K562 (cell line): Measurements from ENCODE around the gene NCR1. TPM values are rescaled to one million over a fixed set of nuclear protein-coding genes. Genes with fewer than 3 reads are reported as not detected.

Experiments used
- ARID1B ChIP-seq: fragments of 450-650 bp; IDR thresholded peaks from 2 replicates; pipeline ENCODE4 v1.6.1; 2016; ENCODE audit warnings: antibody characterized with exemption, mild to moderate bottlenecking, inconsistent platforms
- COPS2 ChIP-seq: fragments of 450-650 bp; conservative IDR thresholded peaks from 2 replicates; pipeline ENCODE4 v1.6.1; 2016; ENCODE audit warnings: mild to moderate bottlenecking, moderate library complexity
- FOXK2 ChIP-seq, 2 experiments: fragments of 450-650 bp; IDR thresholded peaks in 1 of 2; conservative IDR thresholded peaks in 1 of 2; 2 replicates each; pipeline ENCODE4 v1.6.1; 2016; ENCODE audit warnings: low read depth in 2 of 2, mild to moderate bottlenecking in 1 of 2
- MTA1 ChIP-seq: fragments of 450-650 bp; IDR thresholded peaks from 2 replicates; pipeline ENCODE4 v1.6.1; 2017; ENCODE audit warnings: borderline replicate concordance
- NRF1 ChIP-seq, 2 experiments: fragments of 450-650 bp; IDR thresholded peaks in 1 of 2; conservative IDR thresholded peaks in 1 of 2; 2 replicates each; pipeline ENCODE4 v1.6.1; 2014; ENCODE audit warnings: mild to moderate bottlenecking in 2 of 2
- POLR2B ChIP-seq: fragments of 450-650 bp; IDR thresholded peaks from 2 replicates; pipeline ENCODE4 v1.6.1; 2018; ENCODE audit warnings: low read depth; ENCODE audit not compliant: partially characterized antibody
- RHOXF2B ChIP-seq: fragments of 250-450 bp; sonication (Bioruptor Pico); conservative IDR thresholded peaks from 2 replicates; pipeline ENCODE4 v1.5.1; 2021
- SAFB ChIP-seq: fragments of 200-400 bp; formaldehyde crosslinking; IDR thresholded peaks from 2 replicates; pipeline ENCODE4 v1.6.1; 2017; ENCODE audit warnings: low read depth, low read length, borderline replicate concordance
- TARDBP ChIP-seq: fragments of 450-650 bp; IDR thresholded peaks from 2 replicates; pipeline ENCODE4 v1.6.1; 2016
- ZNF785 ChIP-seq: fragments of 250-450 bp; sonication (Bioruptor Pico); IDR thresholded peaks from 2 replicates; pipeline ENCODE4 v1.4.0; 2020; ENCODE audit warnings: mild to moderate bottlenecking
- polyA plus RNA-seq, 8 experiments: library from polyadenylated mRNA; depleted of rRNA in 4 of 8; stranded (reverse) in 5 of 8; unstranded in 3 of 8; fragments of >200 nt; fragmentation: Nextera tagmentation in 2 of 8; fragmentation: Illumina TruSeq in 1 of 8; extraction: Ambion mirVana in 2 of 8; extraction: Trizol in 1 of 8; gene quantifications; 2 replicates each; pipeline versions ENCODE4 v1.2.1 to v1.2.3, GENCODE V29; 2011 to 2014; ENCODE audit warnings: inconsistent platforms in 1 of 8, missing spikeins in 1 of 8
- total RNA-seq, 7 experiments: library from RNA; depleted of rRNA in 6 of 7; stranded (reverse); fragments of >200 nt in 6 of 7; fragmentation: Illumina TruSeq in 2 of 7; extraction: Trizol in 2 of 7; gene quantifications; 2 replicates each; pipeline versions ENCODE4 v1.2.1 to v1.2.3, GENCODE V29; 2011 to 2021; ENCODE audit warnings: low replicate concordance in 1 of 7
- TF ChIP-seq, protein P1 (sequence below): sonication (generic); formaldehyde crosslinking; IDR thresholded peaks from 2 replicates; pipeline ENCODE4 v1.8.0; 2022; ENCODE audit warnings: mild to moderate bottlenecking, missing genetic modification reagents
- TF ChIP-seq, protein P2 (sequence below): sonication (generic); formaldehyde crosslinking; IDR thresholded peaks from 2 replicates; pipeline ENCODE4 v1.8.1; 2023; ENCODE audit warnings: missing genetic modification reagents, mild to moderate bottlenecking, borderline replicate concordance
- TF ChIP-seq, protein P3 (sequence below): sonication (generic); formaldehyde crosslinking; IDR thresholded peaks from 2 replicates; pipeline ENCODE4 v1.8.0; 2022; ENCODE audit warnings: mild to moderate bottlenecking, missing genetic modification reagents
- TF ChIP-seq, protein P4 (sequence below): fragments of 450-650 bp; IDR thresholded peaks from 2 replicates; pipeline ENCODE4 v1.7.0; 2016; ENCODE audit warnings: borderline replicate concordance
- TF ChIP-seq, protein P5 (sequence below): fragments of 450-650 bp; IDR thresholded peaks from one replicate; pipeline ENCODE4 v1.6.1; 2018; ENCODE audit warnings: mild to moderate bottlenecking, moderate library complexity; ENCODE audit not compliant: partially characterized antibody
- TF ChIP-seq, protein P6 (sequence below): sonication (generic); formaldehyde crosslinking; IDR thresholded peaks from 2 replicates; pipeline ENCODE4 v1.8.0; 2023; ENCODE audit warnings: mild to moderate bottlenecking, missing genetic modification reagents

Gene NCR1
- total and polyA plus RNA-seq, 9 of the 15 experiments (the other 6 are each of a cell fraction or from before 2014, with no cell fraction given) = 0.25 to 3.1 (median 1.2) TPM

DNA sequence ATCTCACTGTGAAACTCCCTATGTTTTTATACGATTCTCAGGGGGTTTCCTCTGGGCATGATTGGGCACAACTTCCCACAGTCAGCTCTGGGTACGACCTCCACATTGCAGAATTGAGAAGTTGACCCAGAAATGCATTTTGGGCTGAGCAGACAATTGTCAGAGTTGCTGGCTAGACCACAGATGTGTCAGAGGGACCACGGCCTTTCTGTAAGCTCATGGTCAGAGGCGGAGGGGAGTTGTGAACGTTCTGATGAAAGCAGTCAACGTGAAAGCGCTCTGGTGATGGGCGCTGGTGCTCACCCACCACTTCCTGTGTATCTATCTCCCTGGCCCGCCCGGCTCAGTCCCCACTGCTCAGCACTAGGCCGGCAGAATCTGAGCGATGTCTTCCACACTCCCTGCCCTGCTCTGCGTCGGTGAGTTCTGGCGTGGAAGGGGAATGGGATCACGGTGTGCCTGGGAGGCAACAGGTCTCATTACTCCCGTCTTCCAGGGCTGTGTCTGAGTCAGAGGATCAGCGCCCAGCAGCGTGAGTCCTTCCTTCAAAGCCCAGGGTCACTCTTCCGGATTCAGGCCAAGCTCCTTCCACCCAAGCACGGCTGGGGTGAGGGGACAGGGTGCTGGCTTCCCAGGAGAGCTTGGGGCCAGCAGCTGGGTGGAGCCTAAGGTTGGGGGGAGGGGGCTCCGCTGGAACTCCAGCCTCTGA lies at the start of gene NCR1 (continued):
- TF ChIP-seq COPS2 (no peak), TARDBP (no peak), FOXK2 (conservative IDR thresholded peaks at IDR 0.05 in 1 of 2, IDR thresholded peaks at IDR 0.05 in 1 of 2; ENCODE audit: low read depth in 2 of 2) (peak in 1 of 2 experiments; percentile 59; a peak in 1 of 4 replicates), MTA1 (no peak), ARID1B (no peak), NRF1 (conservative IDR thresholded peaks at IDR 0.05 in 1 of 2, IDR thresholded peaks at IDR 0.05 in 1 of 2) (no peak), RHOXF2B (no peak), SAFB (no peak), POLR2B (peak; percentile 61), ZNF785 (CRISPR knock-in tag) (no peak)
- TF ChIP-seq, protein P1, sequence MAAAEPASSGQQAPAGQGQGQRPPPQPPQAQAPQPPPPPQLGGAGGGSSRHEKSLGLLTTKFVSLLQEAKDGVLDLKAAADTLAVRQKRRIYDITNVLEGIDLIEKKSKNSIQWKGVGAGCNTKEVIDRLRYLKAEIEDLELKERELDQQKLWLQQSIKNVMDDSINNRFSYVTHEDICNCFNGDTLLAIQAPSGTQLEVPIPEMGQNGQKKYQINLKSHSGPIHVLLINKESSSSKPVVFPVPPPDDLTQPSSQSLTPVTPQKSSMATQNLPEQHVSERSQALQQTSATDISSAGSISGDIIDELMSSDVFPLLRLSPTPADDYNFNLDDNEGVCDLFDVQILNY (CRISPR knock-in tag) = no peak
- TF ChIP-seq, protein P2, sequence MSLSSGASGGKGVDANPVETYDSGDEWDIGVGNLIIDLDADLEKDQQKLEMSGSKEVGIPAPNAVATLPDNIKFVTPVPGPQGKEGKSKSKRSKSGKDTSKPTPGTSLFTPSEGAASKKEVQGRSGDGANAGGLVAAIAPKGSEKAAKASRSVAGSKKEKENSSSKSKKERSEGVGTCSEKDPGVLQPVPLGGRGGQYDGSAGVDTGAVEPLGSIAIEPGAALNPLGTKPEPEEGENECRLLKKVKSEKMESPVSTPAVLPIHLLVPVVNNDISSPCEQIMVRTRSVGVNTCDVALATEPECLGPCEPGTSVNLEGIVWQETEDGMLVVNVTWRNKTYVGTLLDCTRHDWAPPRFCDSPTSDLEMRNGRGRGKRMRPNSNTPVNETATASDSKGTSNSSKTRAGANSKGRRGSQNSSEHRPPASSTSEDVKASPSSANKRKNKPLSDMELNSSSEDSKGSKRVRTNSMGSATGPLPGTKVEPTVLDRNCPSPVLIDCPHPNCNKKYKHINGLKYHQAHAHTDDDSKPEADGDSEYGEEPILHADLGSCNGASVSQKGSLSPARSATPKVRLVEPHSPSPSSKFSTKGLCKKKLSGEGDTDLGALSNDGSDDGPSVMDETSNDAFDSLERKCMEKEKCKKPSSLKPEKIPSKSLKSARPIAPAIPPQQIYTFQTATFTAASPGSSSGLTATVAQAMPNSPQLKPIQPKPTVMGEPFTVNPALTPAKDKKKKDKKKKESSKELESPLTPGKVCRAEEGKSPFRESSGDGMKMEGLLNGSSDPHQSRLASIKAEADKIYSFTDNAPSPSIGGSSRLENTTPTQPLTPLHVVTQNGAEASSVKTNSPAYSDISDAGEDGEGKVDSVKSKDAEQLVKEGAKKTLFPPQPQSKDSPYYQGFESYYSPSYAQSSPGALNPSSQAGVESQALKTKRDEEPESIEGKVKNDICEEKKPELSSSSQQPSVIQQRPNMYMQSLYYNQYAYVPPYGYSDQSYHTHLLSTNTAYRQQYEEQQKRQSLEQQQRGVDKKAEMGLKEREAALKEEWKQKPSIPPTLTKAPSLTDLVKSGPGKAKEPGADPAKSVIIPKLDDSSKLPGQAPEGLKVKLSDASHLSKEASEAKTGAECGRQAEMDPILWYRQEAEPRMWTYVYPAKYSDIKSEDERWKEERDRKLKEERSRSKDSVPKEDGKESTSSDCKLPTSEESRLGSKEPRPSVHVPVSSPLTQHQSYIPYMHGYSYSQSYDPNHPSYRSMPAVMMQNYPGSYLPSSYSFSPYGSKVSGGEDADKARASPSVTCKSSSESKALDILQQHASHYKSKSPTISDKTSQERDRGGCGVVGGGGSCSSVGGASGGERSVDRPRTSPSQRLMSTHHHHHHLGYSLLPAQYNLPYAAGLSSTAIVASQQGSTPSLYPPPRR = no peak
- TF ChIP-seq, protein P3, sequence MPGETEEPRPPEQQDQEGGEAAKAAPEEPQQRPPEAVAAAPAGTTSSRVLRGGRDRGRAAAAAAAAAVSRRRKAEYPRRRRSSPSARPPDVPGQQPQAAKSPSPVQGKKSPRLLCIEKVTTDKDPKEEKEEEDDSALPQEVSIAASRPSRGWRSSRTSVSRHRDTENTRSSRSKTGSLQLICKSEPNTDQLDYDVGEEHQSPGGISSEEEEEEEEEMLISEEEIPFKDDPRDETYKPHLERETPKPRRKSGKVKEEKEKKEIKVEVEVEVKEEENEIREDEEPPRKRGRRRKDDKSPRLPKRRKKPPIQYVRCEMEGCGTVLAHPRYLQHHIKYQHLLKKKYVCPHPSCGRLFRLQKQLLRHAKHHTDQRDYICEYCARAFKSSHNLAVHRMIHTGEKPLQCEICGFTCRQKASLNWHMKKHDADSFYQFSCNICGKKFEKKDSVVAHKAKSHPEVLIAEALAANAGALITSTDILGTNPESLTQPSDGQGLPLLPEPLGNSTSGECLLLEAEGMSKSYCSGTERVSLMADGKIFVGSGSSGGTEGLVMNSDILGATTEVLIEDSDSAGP (CRISPR knock-in tag) = no peak
- TF ChIP-seq, protein P4, sequence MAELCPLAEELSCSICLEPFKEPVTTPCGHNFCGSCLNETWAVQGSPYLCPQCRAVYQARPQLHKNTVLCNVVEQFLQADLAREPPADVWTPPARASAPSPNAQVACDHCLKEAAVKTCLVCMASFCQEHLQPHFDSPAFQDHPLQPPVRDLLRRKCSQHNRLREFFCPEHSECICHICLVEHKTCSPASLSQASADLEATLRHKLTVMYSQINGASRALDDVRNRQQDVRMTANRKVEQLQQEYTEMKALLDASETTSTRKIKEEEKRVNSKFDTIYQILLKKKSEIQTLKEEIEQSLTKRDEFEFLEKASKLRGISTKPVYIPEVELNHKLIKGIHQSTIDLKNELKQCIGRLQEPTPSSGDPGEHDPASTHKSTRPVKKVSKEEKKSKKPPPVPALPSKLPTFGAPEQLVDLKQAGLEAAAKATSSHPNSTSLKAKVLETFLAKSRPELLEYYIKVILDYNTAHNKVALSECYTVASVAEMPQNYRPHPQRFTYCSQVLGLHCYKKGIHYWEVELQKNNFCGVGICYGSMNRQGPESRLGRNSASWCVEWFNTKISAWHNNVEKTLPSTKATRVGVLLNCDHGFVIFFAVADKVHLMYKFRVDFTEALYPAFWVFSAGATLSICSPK = no peak
- TF ChIP-seq, protein P5, sequence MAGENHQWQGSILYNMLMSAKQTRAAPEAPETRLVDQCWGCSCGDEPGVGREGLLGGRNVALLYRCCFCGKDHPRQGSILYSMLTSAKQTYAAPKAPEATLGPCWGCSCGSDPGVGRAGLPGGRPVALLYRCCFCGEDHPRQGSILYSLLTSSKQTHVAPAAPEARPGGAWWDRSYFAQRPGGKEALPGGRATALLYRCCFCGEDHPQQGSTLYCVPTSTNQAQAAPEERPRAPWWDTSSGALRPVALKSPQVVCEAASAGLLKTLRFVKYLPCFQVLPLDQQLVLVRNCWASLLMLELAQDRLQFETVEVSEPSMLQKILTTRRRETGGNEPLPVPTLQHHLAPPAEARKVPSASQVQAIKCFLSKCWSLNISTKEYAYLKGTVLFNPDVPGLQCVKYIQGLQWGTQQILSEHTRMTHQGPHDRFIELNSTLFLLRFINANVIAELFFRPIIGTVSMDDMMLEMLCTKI = no peak
- TF ChIP-seq, protein P6, sequence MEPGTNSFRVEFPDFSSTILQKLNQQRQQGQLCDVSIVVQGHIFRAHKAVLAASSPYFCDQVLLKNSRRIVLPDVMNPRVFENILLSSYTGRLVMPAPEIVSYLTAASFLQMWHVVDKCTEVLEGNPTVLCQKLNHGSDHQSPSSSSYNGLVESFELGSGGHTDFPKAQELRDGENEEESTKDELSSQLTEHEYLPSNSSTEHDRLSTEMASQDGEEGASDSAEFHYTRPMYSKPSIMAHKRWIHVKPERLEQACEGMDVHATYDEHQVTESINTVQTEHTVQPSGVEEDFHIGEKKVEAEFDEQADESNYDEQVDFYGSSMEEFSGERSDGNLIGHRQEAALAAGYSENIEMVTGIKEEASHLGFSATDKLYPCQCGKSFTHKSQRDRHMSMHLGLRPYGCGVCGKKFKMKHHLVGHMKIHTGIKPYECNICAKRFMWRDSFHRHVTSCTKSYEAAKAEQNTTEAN = no peak
